Left ventricle myocardium superior (tissue), 1 donor: ENCODE results near the gene ADAMTSL1. TPM values are rescaled to one million over a fixed set of nuclear protein-coding genes. Genes with fewer than 3 reads are reported as not detected.

Experiments
- ATAC-seq: fragments of 200-7000 bp; cut with Tn5 transposase; one replicate; pipeline ENCODE4 v1.9.1; 2020; ENCODE audit warnings: mild to moderate bottlenecking, moderate library complexity
- DNase-seq: peaks from one replicate; pipeline ENCODE4 v3.0.0-alpha.2; 2020
- intact Hi-C: fragments of 100-400 bp; cut with micrococcal nuclease; formaldehyde crosslinking; loops from one replicate; pipeline ENCODE4 v1.11.0; 2022
- long read RNA-seq: library from polyadenylated mRNA; unstranded; transcript quantifications from one replicate; pipeline ENCODE4 v2.0.0, GENCODE V29; 2021
- total RNA-seq: library from RNA; stranded (reverse); fragmentation: NEBNext Ultra II Directional; extraction: Animal tissue kit (Norgen Biotek cat#: 25700); gene quantifications from one replicate; pipeline ENCODE4 v1.2.1, GENCODE V29; 2021
- donor health status: DM: no; HTN: yes; CAD: no; lungs with severe emphysema.

The ADAMTSL1 gene
- total RNA-seq = 0.97 TPM
- long read RNA-seq = 0 reads

DNA sequence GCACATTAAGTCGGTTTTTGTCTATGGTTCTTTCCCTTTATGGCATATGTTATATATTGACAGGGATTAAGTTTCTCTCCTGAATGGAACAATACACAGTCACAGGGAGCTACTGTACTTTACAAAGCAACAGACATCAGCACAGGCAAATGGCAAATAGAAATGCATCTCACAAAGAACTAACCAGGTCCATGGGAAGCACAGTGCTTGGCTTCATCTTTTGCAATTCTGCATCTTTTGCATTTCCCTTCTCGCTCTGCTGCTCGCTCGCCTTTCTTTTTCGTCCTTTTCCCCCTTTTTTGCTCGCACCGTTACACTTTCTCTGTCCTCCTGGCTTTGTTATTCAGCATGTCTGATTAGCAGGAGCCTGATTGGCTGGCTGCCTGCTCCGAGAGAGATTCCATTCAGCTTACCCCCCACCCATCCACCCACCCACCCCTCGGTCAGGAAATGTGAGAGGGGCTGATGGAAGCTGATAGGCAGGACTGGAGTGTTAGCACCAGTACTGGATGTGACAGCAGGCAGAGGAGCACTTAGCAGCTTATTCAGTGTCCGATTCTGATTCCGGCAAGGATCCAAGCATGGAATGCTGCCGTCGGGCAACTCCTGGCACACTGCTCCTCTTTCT is at the start of gene ADAMTSL1:
ADAMTSL1 (plus strand) TSS at position 502 of the 628 bp plus-strand sequence; CDS start at position 582, 80 bp downstream.
- intact Hi-C loops = no loop called here
- DNase-seq = peak; percentile 43
- ATAC-seq = peak; percentile 95

- DNase-seq = no peak
- ATAC-seq = no peak
- intact Hi-C loops = no loop called here
These were observed 46.3 kb upstream of the ADAMTSL1 start for GRCh38 chr9:18427691-18428090.

GRCh38 chr9:18428661-18429060 is 45.3 kb upstream of the ADAMTSL1 start:
- DNase-seq = no peak
- intact Hi-C loops = no loop called here
- ATAC-seq = no peak

- ATAC-seq = no peak
- DNase-seq = no peak
- intact Hi-C loops = no loop called here
These were observed 44.9 kb upstream of the ADAMTSL1 start for GRCh38 chr9:18429070-18429469.

DNA sequence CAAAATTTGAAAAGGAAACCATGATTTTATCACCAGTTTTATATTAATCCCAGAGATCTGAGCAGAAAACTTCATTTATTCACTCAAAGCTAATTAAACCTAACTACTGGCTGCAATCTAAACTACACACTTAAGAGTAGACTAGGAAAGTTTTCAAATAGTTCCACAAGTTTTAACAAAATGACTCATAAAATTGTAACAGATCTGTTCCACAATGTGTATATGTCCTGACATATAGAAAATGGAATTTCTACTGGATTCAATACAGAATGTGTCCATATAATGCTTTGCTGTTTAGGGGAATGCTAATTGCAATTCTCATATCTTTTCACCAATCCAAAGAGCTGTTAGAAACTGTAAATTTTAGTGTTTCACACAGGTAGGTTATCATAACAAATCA is 40.3 kb upstream of the ADAMTSL1 start:
- DNase-seq (no peak), ATAC-seq (no peak)
- intact Hi-C loops = no loop called here

DNA sequence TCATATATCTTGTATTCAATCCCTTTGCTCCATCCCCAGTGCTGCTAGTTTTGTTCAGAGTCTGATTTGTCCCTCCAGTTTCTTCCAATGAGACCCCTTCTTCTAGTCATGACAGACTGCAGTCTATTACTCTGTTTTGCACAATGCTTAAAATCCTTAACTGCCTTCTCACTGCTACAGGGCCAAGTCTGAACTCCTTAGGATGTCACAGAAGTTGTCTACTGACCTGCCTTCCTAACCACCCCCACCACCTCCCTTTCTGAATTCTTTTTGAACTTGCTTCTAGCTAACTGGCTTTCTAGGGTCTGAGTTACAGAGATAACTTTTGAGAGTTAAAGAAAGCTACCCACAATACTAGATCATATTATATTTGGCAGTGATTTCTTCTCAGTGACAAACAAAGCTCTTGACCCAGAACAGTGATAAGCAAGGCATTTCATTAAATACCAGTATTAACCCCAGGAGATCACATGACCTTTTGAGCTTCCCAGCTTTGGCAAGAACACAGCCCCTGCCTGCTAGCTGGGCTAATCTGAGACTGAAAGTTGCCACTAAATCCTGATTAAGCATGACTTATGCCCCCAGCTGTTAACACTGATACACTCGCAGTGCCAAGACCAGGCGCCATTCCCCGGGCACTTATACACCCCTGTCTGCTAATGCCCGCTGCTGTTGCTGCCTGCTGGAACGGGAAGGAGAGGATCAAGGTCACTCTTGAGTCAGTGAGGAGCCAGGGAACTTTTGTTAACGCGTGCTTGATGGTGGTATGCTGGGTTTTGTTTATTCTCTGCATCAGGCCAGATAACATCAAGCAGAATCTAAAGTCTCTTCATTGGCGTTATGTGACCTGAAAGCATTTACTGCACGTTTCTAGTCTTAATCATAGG is 36.4 kb upstream of the ADAMTSL1 start:
- ATAC-seq = peak; percentile 89
- DNase-seq = peak; percentile 72
- intact Hi-C loops = no loop called here

- ATAC-seq (peak; percentile 61), DNase-seq (peak; percentile 49)
- intact Hi-C loops = no loop called here
These were observed 35.5 kb upstream of the ADAMTSL1 start for GRCh38 chr9:18438300-18438925.

DNA sequence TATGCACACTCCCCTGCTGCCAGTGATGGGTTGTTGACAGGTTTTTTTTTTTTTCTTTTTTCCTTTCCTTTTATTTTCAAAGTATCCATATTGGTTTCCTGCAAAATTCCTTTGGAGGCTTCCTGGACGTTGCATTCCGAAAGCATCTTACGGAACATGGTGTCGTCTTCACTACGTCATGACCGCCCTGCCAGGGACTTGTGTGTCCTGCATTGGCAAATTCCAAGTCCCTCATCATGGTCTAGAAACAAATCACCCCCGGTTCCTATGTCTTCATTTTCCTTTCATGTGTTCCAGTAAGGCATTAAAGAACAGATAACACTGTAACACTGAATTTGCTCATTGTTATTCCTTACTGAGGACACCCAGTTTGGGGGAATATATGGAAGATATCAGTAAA is 35.0 kb upstream of the ADAMTSL1 start:
- no peak for ATAC-seq
- DNase-seq = no peak

DNA sequence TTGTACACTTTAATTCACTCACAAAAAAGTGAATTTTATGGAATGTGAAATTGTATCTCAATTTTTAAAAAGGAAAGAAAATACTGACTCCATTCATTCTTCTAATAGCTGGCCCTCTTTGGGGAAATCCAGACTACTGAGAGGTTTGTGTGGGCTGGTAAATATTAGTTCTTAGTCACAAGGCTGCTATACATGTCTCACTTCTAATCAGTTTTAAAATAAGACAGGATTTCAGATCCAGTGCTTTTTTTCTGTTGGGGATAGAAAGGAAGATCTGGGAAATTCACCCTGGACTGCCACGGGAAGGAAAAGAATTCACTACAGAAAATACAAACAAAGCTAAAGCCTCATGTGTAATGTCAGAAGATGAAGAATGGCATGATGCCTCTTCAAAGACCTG is 32.7 kb upstream of the ADAMTSL1 start:
- intact Hi-C loops = loop anchor here (10.0 kb wide), 1 partner anchor 584 kb away; no protein-coding TSS in a partner anchor
- ATAC-seq (no peak), DNase-seq (no peak)

More for the DNA sequence above, 35.0 kb upstream of the ADAMTSL1 start:
- intact Hi-C loops = no loop called here

DNA sequence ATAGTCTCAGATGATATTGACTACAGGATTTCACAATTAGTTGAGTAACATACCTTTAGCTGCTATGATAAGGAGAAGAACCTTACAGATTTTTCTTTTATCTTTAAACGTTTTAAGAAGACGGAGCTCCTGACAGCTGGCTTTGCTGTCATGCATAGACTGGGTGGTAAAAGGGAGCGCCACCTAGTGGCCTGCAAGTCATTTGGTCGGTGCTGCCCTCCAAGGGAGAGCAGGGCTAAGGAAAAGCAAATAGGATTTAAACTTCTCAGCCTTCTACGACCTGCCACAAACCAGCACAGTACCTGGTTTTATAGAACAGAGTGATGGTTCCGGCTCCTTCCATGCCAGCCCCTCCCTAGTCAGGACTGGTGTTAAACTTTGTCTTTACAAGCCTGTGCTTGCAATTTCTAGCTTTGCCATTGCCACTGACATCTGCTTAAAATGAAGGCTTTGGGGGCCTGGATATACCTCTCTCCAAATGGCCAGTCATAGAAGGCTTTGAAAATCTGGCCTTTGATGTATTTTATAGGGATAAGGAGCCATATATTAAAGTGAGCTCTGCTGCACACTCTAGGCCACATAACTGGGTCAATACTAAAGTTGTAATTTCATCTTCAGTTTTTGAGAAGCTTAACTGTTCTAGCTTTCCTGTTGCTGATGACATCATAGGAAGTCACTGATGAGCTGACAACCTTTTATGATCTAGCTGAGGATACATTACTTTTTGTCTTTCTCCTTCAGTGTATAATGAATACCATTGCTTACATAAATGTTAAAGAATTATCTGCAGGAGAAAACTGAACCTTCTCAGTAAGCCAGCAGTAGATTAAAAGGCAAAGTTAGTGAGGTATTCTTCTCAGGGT is 31.1 kb upstream of the ADAMTSL1 start:
- ATAC-seq (peak; percentile 75), DNase-seq (peak; percentile 74)
- intact Hi-C loops = loop anchor here (2.0 to 10.0 kb wide), 2 partner anchors 188 to 582 kb away; no protein-coding TSS in a partner anchor

DNA sequence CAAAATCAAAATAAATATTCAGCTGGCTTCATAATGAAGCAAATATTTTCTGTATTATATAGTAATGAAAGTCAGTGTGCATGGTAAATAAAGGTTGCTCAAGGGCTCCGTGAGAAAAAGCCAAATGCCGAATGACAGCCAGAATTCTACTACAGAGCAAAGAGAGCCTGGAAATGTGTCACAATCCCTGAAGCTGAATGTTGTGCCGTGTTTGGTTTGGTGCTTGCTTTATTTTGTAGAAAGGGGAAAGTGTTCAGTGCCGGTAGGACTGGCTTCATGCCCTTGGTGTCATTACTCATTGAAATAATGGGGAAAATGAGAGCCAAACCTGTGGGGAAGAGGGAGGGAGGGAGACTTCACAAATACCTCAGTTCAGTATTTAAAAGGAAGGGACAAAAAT is 26.8 kb upstream of the ADAMTSL1 start:
- peak; percentile 25 for ATAC-seq
- DNase-seq = no peak
- intact Hi-C loops = loop anchor here (10.0 kb wide), 1 partner anchor 578 kb away; no protein-coding TSS in a partner anchor

DNA sequence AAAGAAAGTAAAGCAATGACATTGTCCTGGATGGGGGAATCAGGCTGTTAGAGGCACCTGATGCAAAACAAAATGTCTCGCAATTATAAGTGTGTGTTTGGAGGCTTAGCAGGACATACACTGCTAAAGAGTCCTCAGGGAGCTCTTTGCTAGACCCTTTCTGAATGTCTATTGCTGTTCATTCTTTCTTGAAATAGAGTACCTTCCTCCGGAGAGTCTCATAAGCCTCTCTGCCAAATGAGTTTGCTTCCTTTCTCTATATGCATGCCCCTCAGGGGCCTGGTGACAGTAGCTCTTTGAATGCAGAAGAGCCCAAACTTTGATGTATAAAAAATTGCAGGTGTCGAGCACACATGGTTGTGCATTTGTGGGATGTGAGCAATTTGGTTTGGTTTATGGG is 26.4 kb upstream of the ADAMTSL1 start:
- no peak for ATAC-seq
- no peak for DNase-seq
- intact Hi-C loops = loop anchor here (10.0 kb wide), 1 partner anchor 577 kb away; no protein-coding TSS in a partner anchor

DNA sequence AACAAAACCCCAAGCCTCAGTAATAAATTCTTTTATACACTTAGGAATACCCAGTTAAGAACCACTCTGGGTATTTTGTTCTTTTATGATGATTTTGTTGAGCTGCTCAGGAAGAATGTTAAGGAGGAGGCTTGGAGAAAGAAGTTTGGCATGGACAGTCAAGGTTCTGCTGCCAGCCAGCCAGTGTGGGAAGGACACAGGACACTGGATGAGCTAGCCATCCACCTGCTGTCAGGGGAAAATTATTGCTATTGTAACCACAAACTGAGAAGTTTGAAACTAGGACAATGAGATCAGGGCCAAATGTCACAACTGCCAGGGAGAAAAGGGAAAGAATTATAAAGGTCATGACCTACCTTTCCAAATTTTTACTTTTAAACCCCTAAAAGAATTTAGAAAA is 25.9 kb upstream of the ADAMTSL1 start:
- intact Hi-C loops = loop anchor here (10.0 kb wide), 1 partner anchor 577 kb away; no protein-coding TSS in a partner anchor
- ATAC-seq (no peak), DNase-seq (no peak)

GRCh38 chr9:18451406-18451805 is 22.5 kb upstream of the ADAMTSL1 start:
- ATAC-seq = no peak
- intact Hi-C loops = no loop called here

GRCh38 chr9:18452276-18452675 is 21.7 kb upstream of the ADAMTSL1 start:
- DNase-seq = no peak
- ATAC-seq = no peak
- intact Hi-C loops = no loop called here

More at GRCh38 chr9:18451406-18451805, 22.5 kb upstream of the ADAMTSL1 start:
- DNase-seq = no peak

DNA sequence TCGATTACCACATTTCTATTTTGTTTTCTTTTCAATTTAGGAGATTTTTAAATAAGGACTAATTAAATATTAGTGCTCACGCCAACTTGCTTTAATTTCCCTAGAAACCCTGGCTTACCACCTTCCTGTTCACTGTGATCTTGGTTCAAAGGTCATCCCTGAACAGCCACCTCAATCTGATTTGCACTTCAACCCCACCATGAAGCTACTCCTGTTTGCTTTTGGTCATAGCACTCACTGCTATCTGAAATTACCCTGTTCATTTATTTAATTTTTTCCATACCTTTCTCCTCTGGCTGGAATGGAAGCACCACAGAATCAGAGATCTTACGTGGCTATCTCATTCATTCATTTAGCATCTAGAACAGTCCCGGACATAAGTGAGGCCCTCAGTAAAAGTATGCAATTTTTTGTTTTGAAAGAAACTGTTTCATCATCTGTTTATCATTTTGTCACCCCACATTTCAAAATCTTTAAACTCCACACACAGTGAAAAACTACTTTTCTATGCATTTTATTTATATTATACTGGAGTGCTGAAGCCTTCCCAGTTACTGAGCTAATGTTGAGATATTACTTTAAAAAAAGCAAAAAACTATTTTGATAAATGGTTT is 17.2 kb upstream of the ADAMTSL1 start:
- ATAC-seq = no peak
- intact Hi-C loops = no loop called here
- no peak for DNase-seq

DNA sequence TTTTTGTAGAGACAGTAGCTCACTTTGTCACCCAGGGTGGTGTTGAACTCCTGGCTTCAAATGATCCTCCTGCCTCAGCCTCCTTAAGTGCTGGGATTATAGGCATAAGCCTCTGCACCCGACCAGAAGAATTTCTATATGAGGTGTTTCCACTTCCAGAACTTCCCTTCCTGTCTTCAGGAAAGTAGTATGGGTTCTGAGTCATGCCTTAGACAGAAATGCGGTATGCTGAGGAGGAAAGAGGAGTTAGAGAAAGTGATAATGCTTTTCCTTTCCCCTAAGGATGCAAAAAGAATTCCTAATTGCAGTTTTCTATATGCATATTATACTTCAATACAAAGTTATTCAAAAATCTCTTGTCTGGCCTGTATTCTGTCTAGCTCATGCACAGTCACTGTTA is 16.4 kb upstream of the ADAMTSL1 start:
- DNase-seq (no peak), ATAC-seq (no peak)
- intact Hi-C loops = no loop called here

GRCh38 chr9:18459962-18460584 is 13.9 kb upstream of the ADAMTSL1 start:
- ATAC-seq (no peak), DNase-seq (no peak)
- intact Hi-C loops = no loop called here
